ENCODE results near the gene PDE8A.
A peak's percentile ranks its signal among the peaks of the same experiment; 100 is the strongest.

The PDE8A gene

DNA sequence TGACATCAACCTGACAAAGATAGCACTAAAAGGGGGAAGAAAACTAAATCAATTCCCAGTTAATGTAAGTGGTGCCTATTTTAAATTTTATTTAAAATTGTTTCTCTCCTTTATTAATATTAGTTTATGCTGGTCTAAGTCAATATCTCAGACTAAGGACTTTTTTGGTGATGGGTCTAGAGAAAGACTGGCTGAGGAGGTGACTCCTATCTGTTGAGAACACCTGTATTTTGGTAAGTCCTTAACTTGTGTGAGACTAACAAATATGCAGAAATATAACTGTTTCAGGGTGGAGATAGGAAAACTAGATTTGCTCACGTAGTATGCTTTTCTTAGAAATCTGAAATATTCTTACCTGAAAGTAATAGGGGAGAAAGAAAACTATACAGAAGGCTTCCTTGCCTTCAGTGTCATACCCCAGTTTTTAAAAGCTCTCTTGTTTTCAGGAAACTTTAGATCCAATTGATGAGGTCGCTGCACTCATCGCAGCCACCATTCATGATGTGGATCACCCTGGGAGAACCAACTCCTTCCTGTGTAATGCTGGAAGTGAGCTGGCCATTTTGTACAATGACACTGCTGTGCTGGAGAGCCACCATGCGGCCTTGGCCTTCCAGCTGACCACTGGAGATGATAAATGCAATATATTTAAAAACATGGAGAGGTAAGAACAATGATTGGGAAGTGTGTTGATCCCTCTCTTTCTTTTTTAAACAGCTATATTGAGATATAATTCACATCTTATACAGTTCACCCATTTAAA lies 138.9 kb downstream of the PDE8A start:
- H3K36me3 ChIP-seq (ENCODE audit: control insufficient read depth, insufficient read depth, low read length): no peaks in the 10 kb centered on the region
- no peak overlapping the region for H2BK15ac ChIP-seq (replicated peaks; ENCODE audit: low read depth)
- H3K4me2 ChIP-seq (ENCODE audit: low read length): no peak overlapping the region
- H3K4me3 ChIP-seq (ENCODE audit: low read length): no peak overlapping the region
- H2BK5ac ChIP-seq (ENCODE audit: low read length): no peak overlapping the region
- no peak overlapping the region for H3K9ac ChIP-seq (ENCODE audit: low read length)
- no peak overlapping the region for H4K5ac ChIP-seq (ENCODE audit: low read length)
- no peak overlapping the region for H3K56ac ChIP-seq (ENCODE audit: low read length)
- H2BK120ac ChIP-seq (ENCODE audit: low read depth, low read length): no peak overlapping the region
- no peak overlapping the region for H3K23ac ChIP-seq (ENCODE audit: low read length)
- no peak overlapping the region for H3K4ac ChIP-seq (ENCODE audit: low read depth, low read length)
- H3K27me3 ChIP-seq (ENCODE audit: insufficient read depth, low read length, poor library complexity): no peaks in the 10 kb centered on the region
- H4K8ac ChIP-seq (ENCODE audit: low read depth, low read length): no peak overlapping the region
- H3K4me1 ChIP-seq (ENCODE audit: control insufficient read depth, low read depth, low read length): no peaks in the 10 kb centered on the region
- H3K27ac ChIP-seq (ENCODE audit: low read depth, low read length): no peak overlapping the region
- no peak overlapping the region for H2AK5ac ChIP-seq (ENCODE audit: low read length)
- no peak overlapping the region for H3K18ac ChIP-seq (ENCODE audit: low read length)
- DNase-seq: no peak
- WGBS (ENCODE audit: extremely low coverage, insufficient coverage, low lambda C conversion rate): no CpG with 5 or more reads among the region's 4 CpGs
- no peaks in the 10 kb centered on the region for H3K79me1 ChIP-seq (ENCODE audit: low read length)
- no peaks in the 10 kb centered on the region for H3K79me2 ChIP-seq (ENCODE audit: control insufficient read depth, insufficient read depth, low read length)

DNA sequence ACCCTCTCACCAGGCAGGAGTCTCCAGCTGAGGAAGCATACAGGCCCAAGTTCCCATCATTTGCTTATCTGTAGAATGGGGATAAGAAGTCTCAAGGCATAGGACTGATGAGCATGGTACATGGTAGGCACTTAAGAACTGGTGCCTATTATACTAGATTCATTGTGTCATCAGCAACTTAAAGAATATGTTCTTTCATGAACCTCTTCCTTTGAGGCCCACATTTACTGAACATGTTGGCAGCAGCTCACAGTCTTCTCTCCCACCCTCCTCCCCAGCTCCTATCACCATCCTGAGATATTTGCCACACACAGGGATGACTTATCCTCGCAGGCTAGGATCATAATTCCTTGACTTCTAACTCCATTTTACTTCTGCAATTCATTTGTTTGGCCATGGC lies 142.5 kb downstream of the PDE8A start:
- H3K4me2 ChIP-seq (ENCODE audit: low read length): no peak overlapping the region
- no peak overlapping the region for H3K4me3 ChIP-seq (ENCODE audit: low read length)
- no peak overlapping the region for H2AK5ac ChIP-seq (ENCODE audit: low read length)
- no peaks in the 10 kb centered on the region for H3K36me3 ChIP-seq (ENCODE audit: control insufficient read depth, insufficient read depth, low read length)
- no peak overlapping the region for H3K56ac ChIP-seq (ENCODE audit: low read length)
- no peaks in the 10 kb centered on the region for H3K79me1 ChIP-seq (ENCODE audit: low read length)
- H3K23ac ChIP-seq (ENCODE audit: low read length): no peak overlapping the region
- WGBS (ENCODE audit: extremely low coverage, insufficient coverage, low lambda C conversion rate): no CpG with 5 or more reads among the region's 1 CpG
- no peak overlapping the region for H3K4ac ChIP-seq (ENCODE audit: low read depth, low read length)
- no peak overlapping the region for H4K8ac ChIP-seq (ENCODE audit: low read depth, low read length)
- no peak overlapping the region for H3K27ac ChIP-seq (ENCODE audit: low read depth, low read length)
- H2BK15ac ChIP-seq (replicated peaks; ENCODE audit: low read depth): no peak overlapping the region
- H3K9ac ChIP-seq (ENCODE audit: low read length): no peak overlapping the region
- no peak for DNase-seq
- H3K79me2 ChIP-seq (ENCODE audit: control insufficient read depth, insufficient read depth, low read length): no peaks in the 10 kb centered on the region
- no peak overlapping the region for H3K18ac ChIP-seq (ENCODE audit: low read length)
- H4K5ac ChIP-seq (ENCODE audit: low read length): no peak overlapping the region
- H3K27me3 ChIP-seq (ENCODE audit: insufficient read depth, low read length, poor library complexity): no peaks in the 10 kb centered on the region
- H2BK5ac ChIP-seq (ENCODE audit: low read length): no peak overlapping the region
- H3K4me1 ChIP-seq (ENCODE audit: control insufficient read depth, low read depth, low read length): no peaks in the 10 kb centered on the region
- no peak overlapping the region for H2BK120ac ChIP-seq (ENCODE audit: low read depth, low read length)

DNA sequence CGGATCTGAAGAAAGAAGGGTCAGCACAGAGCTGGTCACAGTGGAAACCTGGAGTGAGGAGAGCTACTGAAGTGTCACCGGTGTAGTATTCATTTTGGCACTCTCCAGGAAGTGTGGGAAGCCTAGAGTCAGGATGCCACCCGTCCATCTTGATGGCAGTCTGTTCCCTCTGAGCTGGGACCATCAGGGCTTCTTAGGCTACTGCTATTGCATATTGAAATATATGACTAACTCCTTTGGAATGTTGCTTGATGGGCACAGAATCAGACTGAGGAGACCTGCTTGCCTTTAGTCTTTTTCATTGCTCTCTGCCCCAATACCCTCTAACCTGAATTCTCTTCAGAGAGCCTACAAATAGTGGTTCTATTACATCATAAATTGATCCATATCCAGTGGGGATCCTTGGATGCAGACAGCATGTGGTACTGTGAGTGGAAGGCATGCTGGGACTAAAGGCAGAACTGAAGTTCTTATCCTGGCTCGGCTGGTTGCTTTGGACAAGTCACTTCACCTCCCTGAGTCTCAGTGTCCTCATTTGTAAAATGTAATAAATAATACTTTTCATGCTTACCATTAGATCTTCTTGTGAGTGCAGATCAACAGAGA lies 143.5 kb downstream of the PDE8A start:
- H3K4me2 ChIP-seq (ENCODE audit: low read length): no peak overlapping the region
- no peak overlapping the region for H4K5ac ChIP-seq (ENCODE audit: low read length)
- no peak overlapping the region for H3K18ac ChIP-seq (ENCODE audit: low read length)
- no peaks in the 10 kb centered on the region for H3K4me1 ChIP-seq (ENCODE audit: control insufficient read depth, low read depth, low read length)
- H3K27ac ChIP-seq (ENCODE audit: low read depth, low read length): no peak overlapping the region
- H3K79me2 ChIP-seq (ENCODE audit: control insufficient read depth, insufficient read depth, low read length): no peaks in the 10 kb centered on the region
- H3K79me1 ChIP-seq (ENCODE audit: low read length): no peaks in the 10 kb centered on the region
- H4K8ac ChIP-seq (ENCODE audit: low read depth, low read length): no peak overlapping the region
- no peaks in the 10 kb centered on the region for H3K36me3 ChIP-seq (ENCODE audit: control insufficient read depth, insufficient read depth, low read length)
- no peaks in the 10 kb centered on the region for H3K27me3 ChIP-seq (ENCODE audit: insufficient read depth, low read length, poor library complexity)
- H2BK5ac ChIP-seq (ENCODE audit: low read length): no peak overlapping the region
- no peak overlapping the region for H3K4me3 ChIP-seq (ENCODE audit: low read length)
- peak; percentile 80 for DNase-seq
- no peak overlapping the region for H2AK5ac ChIP-seq (ENCODE audit: low read length)
- H3K23ac ChIP-seq (ENCODE audit: low read length): no peak overlapping the region
- no peak overlapping the region for H3K56ac ChIP-seq (ENCODE audit: low read length)
- H2BK15ac ChIP-seq (replicated peaks; ENCODE audit: low read depth): no peak overlapping the region
- H3K9ac ChIP-seq (ENCODE audit: low read length): no peak overlapping the region
- no peak overlapping the region for H2BK120ac ChIP-seq (ENCODE audit: low read depth, low read length)
- H3K4ac ChIP-seq (ENCODE audit: low read depth, low read length): no peak overlapping the region
- no CpG with 5 or more reads among the region's 4 CpGs for WGBS (ENCODE audit: extremely low coverage, insufficient coverage, low lambda C conversion rate)

DNA sequence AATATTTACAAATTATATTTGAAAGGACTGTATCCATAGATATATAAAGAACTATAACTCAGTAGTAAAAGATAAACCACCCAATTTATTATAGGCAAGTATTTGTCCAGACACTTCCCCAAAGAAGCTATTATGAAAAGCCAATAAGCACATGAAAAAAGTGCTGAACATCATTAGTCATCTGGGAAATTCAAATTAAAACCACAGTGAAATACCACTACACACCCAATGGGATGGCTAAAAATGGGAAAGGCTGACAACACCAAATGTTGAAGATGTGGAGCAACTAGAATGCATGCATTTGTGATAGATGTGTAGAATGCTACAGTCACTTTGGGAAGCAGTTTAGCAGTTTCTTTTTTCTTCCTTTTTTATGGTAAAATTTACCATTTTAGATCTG lies 147.0 kb downstream of the PDE8A start:
- Histone ChIP-seq H3K27me3 (ENCODE audit: insufficient read depth, low read length, poor library complexity) (no peaks in the 10 kb centered on the region), H3K79me2 (ENCODE audit: control insufficient read depth, insufficient read depth, low read length) (no peaks in the 10 kb centered on the region), H3K79me1 (ENCODE audit: low read length) (no peaks in the 10 kb centered on the region), H3K4me3 (ENCODE audit: low read length) (no peak overlapping the region), H3K36me3 (ENCODE audit: control insufficient read depth, insufficient read depth, low read length) (no peaks in the 10 kb centered on the region), H3K9ac (ENCODE audit: low read length) (no peak overlapping the region), H2AK5ac (ENCODE audit: low read length) (no peak overlapping the region), H3K18ac (ENCODE audit: low read length) (no peak overlapping the region), H3K4ac (ENCODE audit: low read depth, low read length) (no peak overlapping the region), H3K4me1 (ENCODE audit: control insufficient read depth, low read depth, low read length) (no peaks in the 10 kb centered on the region), H2BK120ac (ENCODE audit: low read depth, low read length) (no peak overlapping the region), H3K4me2 (ENCODE audit: low read length) (no peak overlapping the region), H4K8ac (ENCODE audit: low read depth, low read length) (no peak overlapping the region), H2BK5ac (ENCODE audit: low read length) (no peak overlapping the region), H4K5ac (ENCODE audit: low read length) (no peak overlapping the region), H3K23ac (ENCODE audit: low read length) (no peak overlapping the region), H3K27ac (ENCODE audit: low read depth, low read length) (no peak overlapping the region), H2BK15ac (replicated peaks; ENCODE audit: low read depth) (no peak overlapping the region), H3K56ac (ENCODE audit: low read length) (no peak overlapping the region)
- no peak for DNase-seq

DNA sequence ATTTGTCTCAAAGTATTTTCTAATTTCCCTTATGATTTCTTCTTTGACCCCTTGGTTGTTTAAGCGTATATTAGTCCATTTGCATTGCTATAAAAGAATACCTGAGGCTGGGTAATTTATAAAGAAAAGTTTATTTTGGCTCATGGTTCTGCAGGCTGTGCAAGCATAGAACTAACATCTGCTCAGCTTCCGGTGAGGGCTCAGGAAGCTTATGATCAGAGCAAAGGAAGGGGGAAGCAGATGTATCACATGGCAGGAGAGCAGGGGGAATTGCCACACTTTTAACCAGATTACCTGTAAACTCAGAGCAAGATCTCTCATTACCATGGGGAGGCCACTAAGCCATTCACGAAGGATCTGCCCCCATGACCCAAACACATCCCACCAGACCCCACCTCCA lies 148.2 kb downstream of the PDE8A start:
- no peak overlapping the region for H2AK5ac ChIP-seq (ENCODE audit: low read length)
- H3K4me3 ChIP-seq (ENCODE audit: low read length): no peak overlapping the region
- H4K8ac ChIP-seq (ENCODE audit: low read depth, low read length): no peak overlapping the region
- H3K4me2 ChIP-seq (ENCODE audit: low read length): no peak overlapping the region
- no peaks in the 10 kb centered on the region for H3K27me3 ChIP-seq (ENCODE audit: insufficient read depth, low read length, poor library complexity)
- no peak overlapping the region for H3K56ac ChIP-seq (ENCODE audit: low read length)
- no peak overlapping the region for H3K18ac ChIP-seq (ENCODE audit: low read length)
- no peak overlapping the region for H2BK15ac ChIP-seq (replicated peaks; ENCODE audit: low read depth)
- H2BK5ac ChIP-seq (ENCODE audit: low read length): no peak overlapping the region
- H3K4ac ChIP-seq (ENCODE audit: low read depth, low read length): no peak overlapping the region
- no peaks in the 10 kb centered on the region for H3K79me1 ChIP-seq (ENCODE audit: low read length)
- H4K5ac ChIP-seq (ENCODE audit: low read length): no peak overlapping the region
- H3K4me1 ChIP-seq (ENCODE audit: control insufficient read depth, low read depth, low read length): no peaks in the 10 kb centered on the region
- no peak for DNase-seq
- no CpG with 5 or more reads among the region's 3 CpGs for WGBS (ENCODE audit: extremely low coverage, insufficient coverage, low lambda C conversion rate)
- no peak overlapping the region for H3K9ac ChIP-seq (ENCODE audit: low read length)
- H3K23ac ChIP-seq (ENCODE audit: low read length): no peak overlapping the region
- H3K36me3 ChIP-seq (ENCODE audit: control insufficient read depth, insufficient read depth, low read length): no peaks in the 10 kb centered on the region
- no peak overlapping the region for H3K27ac ChIP-seq (ENCODE audit: low read depth, low read length)
- H3K79me2 ChIP-seq (ENCODE audit: control insufficient read depth, insufficient read depth, low read length): no peaks in the 10 kb centered on the region
- H2BK120ac ChIP-seq (ENCODE audit: low read depth, low read length): no peak overlapping the region

DNA sequence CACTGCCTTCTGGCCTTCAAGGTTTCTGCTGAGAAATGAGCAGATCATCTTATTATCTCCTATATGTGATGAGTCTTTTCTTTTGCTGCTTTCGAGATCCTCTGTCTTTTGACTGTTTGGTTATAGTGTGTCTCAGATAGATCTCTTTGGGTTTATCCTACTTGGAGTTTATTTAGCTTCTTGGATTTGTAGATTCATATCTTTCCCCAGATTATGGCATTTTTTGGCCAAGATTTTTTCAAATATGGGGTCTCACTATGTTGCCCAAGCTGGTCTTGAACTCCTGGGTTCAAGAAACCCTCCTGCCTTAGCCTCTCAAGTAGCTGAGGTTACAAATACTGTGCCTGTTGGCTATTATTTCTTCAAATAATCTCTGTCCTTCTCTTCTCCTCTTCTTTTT lies 150.3 kb downstream of the PDE8A start:
- H3K4ac ChIP-seq (ENCODE audit: low read depth, low read length): no peak overlapping the region
- no peak overlapping the region for H2AK5ac ChIP-seq (ENCODE audit: low read length)
- no peak overlapping the region for H3K4me3 ChIP-seq (ENCODE audit: low read length)
- H3K4me1 ChIP-seq (ENCODE audit: control insufficient read depth, low read depth, low read length): no peaks in the 10 kb centered on the region
- no peak overlapping the region for H2BK120ac ChIP-seq (ENCODE audit: low read depth, low read length)
- H3K56ac ChIP-seq (ENCODE audit: low read length): no peak overlapping the region
- no CpG with 5 or more reads among the region's 1 CpG for WGBS (ENCODE audit: extremely low coverage, insufficient coverage, low lambda C conversion rate)
- DNase-seq: no peak
- no peaks in the 10 kb centered on the region for H3K36me3 ChIP-seq (ENCODE audit: control insufficient read depth, insufficient read depth, low read length)
- H3K9ac ChIP-seq (ENCODE audit: low read length): no peak overlapping the region
- no peak overlapping the region for H2BK15ac ChIP-seq (replicated peaks; ENCODE audit: low read depth)
- H3K23ac ChIP-seq (ENCODE audit: low read length): no peak overlapping the region
- no peaks in the 10 kb centered on the region for H3K79me1 ChIP-seq (ENCODE audit: low read length)
- no peak overlapping the region for H2BK5ac ChIP-seq (ENCODE audit: low read length)
- H3K4me2 ChIP-seq (ENCODE audit: low read length): no peak overlapping the region
- H3K27me3 ChIP-seq (ENCODE audit: insufficient read depth, low read length, poor library complexity): no peaks in the 10 kb centered on the region
- H4K8ac ChIP-seq (ENCODE audit: low read depth, low read length): no peak overlapping the region
- H3K79me2 ChIP-seq (ENCODE audit: control insufficient read depth, insufficient read depth, low read length): no peaks in the 10 kb centered on the region
- H3K27ac ChIP-seq (ENCODE audit: low read depth, low read length): no peak overlapping the region
- H4K5ac ChIP-seq (ENCODE audit: low read length): no peak overlapping the region
- H3K18ac ChIP-seq (ENCODE audit: low read length): no peak overlapping the region

Data from mesendoderm (in vitro differentiated cells).